ENCODE measurements around the gene MAPKAPK2.

The MAPKAPK2 gene

GRCh38 chr1:206723805-206724472 is 39.2 kb downstream of the MAPKAPK2 start:
- no peak for DNase-seq

- peak; percentile 25 for DNase-seq
These were observed 40.6 kb downstream of the MAPKAPK2 start for GRCh38 chr1:206725109-206725963.

GRCh38 chr1:206727981-206728696 is 43.4 kb downstream of the MAPKAPK2 start:
- no peak for DNase-seq

- no peak for DNase-seq
These were observed 43.9 kb downstream of the MAPKAPK2 start for GRCh38 chr1:206728697-206728987.

- DNase-seq: no peak
These were observed 44.3 kb downstream of the MAPKAPK2 start for GRCh38 chr1:206729050-206729449.

GRCh38 chr1:206729507-206729906 is 44.8 kb downstream of the MAPKAPK2 start:
- no peak for DNase-seq

- DNase-seq: no peak
These were observed 47.8 kb downstream of the MAPKAPK2 start for GRCh38 chr1:206732508-206732907.

GRCh38 chr1:206732992-206733391 is 48.3 kb downstream of the MAPKAPK2 start:
- no peak for DNase-seq

- DNase-seq: peak; percentile 33
These were observed 49.9 kb downstream of the MAPKAPK2 start for GRCh38 chr1:206734499-206735142.

GRCh38 chr1:206735553-206736031 is 50.9 kb downstream of the MAPKAPK2 start:
- DNase-seq: no peak

GRCh38 chr1:206736878-206737728 is 52.4 kb downstream of the MAPKAPK2 start:
- DNase-seq: no peak

GRCh38 chr1:206737729-206738201 is 53.1 kb downstream of the MAPKAPK2 start:
- DNase-seq: no peak

- no peak for DNase-seq
These were observed 54.0 kb downstream of the MAPKAPK2 start for GRCh38 chr1:206738370-206739366.

- DNase-seq: no peak
These were observed 54.8 kb downstream of the MAPKAPK2 start for GRCh38 chr1:206739411-206740076.

- no peak for DNase-seq
These were observed 56.5 kb downstream of the MAPKAPK2 start for GRCh38 chr1:206741142-206741701.

GRCh38 chr1:206742719-206743383 is 58.1 kb downstream of the MAPKAPK2 start:
- no peak for DNase-seq

- no peak for DNase-seq
These were observed 60.0 kb downstream of the MAPKAPK2 start for GRCh38 chr1:206744683-206745082.

GRCh38 chr1:206745301-206745700 is 60.6 kb downstream of the MAPKAPK2 start:
- no peak for DNase-seq

- no peak for DNase-seq
These were observed 63.8 kb downstream of the MAPKAPK2 start for GRCh38 chr1:206748348-206749030.

Measured in NCI-H1436 (cell line).